HCT116 (cell line): Measurements from ENCODE around the gene CPHXL2.

Experiments used
- EZH2 ChIP-seq: fragments of 200-600 bp; sonication (generic); IDR thresholded peaks from 2 replicates; pipeline ENCODE4 v1.6.1; 2017; ENCODE audit warnings: antibody characterized with exemption, mixed run types
- EZH2phosphoT487 ChIP-seq: fragments of 200-600 bp; IDR thresholded peaks from 2 replicates; pipeline ENCODE4 v1.6.1; 2018; ENCODE audit warnings: antibody characterized with exemption, borderline replicate concordance
- POLR2A ChIP-seq: IDR thresholded peaks from 2 replicates; pipeline ENCODE4 v1.7.0; 2011; ENCODE audit warnings: borderline replicate concordance; ENCODE audit not compliant: insufficient read depth, insufficient read length; ENCODE audit errors: extremely low read depth
- POLR2AphosphoS5 ChIP-seq: IDR thresholded peaks from 2 replicates; pipeline ENCODE4 v1.6.1; 2011; ENCODE audit warnings: mild to moderate bottlenecking, low read depth, low read length, moderate library complexity
- RAD21 ChIP-seq: IDR thresholded peaks from 2 replicates; pipeline ENCODE4 v1.6.1; 2012; ENCODE audit warnings: low read depth, mild to moderate bottlenecking
- TF ChIP-seq, protein P1 (sequence below), 3 experiments: fragments of 200-600 bp in 1 of 3; sonication (generic) in 1 of 3; IDR thresholded peaks in 2 of 3; conservative IDR thresholded peaks in 1 of 3; 2 replicates each; pipeline ENCODE4 v1.5.1; 2012 to 2017; ENCODE audit warnings: low read depth in 2 of 3, low read length in 2 of 3, antibody characterized with exemption in 1 of 3, borderline replicate concordance in 1 of 3, control low read depth in 1 of 3, mild to moderate bottlenecking in 1 of 3, mixed read lengths in 1 of 3, mixed run types in 1 of 3, moderate library complexity in 1 of 3; ENCODE audit not compliant: insufficient read depth in 1 of 3
- TF ChIP-seq, protein P2 (sequence below): IDR thresholded peaks from 2 replicates; pipeline ENCODE4 v1.6.1; 2012; ENCODE audit warnings: low read depth

DNA sequence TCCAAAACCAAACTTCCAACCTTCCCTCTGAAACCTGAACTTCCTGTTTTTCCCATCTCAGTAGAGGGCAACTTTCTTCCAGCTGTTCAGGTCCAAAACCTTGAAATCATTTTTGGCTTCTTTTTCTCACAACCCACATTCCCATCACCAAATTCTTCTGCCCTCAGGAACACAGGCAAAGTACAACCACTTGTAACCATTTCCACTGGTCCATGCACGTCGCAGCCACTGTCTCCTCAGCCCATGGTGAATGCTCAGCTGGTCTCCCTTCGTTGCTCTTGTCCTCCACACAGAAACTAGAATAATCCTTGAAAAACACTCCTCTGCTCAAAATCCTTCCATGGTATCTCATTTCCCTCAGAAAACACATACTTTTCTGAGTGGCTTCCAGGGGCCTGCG is 50.0 kb downstream of the CPHXL2 start:
- TF ChIP-seq, protein P1, sequence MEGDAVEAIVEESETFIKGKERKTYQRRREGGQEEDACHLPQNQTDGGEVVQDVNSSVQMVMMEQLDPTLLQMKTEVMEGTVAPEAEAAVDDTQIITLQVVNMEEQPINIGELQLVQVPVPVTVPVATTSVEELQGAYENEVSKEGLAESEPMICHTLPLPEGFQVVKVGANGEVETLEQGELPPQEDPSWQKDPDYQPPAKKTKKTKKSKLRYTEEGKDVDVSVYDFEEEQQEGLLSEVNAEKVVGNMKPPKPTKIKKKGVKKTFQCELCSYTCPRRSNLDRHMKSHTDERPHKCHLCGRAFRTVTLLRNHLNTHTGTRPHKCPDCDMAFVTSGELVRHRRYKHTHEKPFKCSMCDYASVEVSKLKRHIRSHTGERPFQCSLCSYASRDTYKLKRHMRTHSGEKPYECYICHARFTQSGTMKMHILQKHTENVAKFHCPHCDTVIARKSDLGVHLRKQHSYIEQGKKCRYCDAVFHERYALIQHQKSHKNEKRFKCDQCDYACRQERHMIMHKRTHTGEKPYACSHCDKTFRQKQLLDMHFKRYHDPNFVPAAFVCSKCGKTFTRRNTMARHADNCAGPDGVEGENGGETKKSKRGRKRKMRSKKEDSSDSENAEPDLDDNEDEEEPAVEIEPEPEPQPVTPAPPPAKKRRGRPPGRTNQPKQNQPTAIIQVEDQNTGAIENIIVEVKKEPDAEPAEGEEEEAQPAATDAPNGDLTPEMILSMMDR (IDR thresholded peaks at IDR 0.05 in 2 of 3, conservative IDR thresholded peaks at IDR 0.05 in 1 of 3; ENCODE audit: borderline replicate concordance in 1 of 3, insufficient read depth in 1 of 3, low read depth in 2 of 3, low read length in 2 of 3), result no peak
- TF ChIP-seq POLR2AphosphoS5, result no peak
- no peak for TF ChIP-seq POLR2A
- TF ChIP-seq, protein P2, sequence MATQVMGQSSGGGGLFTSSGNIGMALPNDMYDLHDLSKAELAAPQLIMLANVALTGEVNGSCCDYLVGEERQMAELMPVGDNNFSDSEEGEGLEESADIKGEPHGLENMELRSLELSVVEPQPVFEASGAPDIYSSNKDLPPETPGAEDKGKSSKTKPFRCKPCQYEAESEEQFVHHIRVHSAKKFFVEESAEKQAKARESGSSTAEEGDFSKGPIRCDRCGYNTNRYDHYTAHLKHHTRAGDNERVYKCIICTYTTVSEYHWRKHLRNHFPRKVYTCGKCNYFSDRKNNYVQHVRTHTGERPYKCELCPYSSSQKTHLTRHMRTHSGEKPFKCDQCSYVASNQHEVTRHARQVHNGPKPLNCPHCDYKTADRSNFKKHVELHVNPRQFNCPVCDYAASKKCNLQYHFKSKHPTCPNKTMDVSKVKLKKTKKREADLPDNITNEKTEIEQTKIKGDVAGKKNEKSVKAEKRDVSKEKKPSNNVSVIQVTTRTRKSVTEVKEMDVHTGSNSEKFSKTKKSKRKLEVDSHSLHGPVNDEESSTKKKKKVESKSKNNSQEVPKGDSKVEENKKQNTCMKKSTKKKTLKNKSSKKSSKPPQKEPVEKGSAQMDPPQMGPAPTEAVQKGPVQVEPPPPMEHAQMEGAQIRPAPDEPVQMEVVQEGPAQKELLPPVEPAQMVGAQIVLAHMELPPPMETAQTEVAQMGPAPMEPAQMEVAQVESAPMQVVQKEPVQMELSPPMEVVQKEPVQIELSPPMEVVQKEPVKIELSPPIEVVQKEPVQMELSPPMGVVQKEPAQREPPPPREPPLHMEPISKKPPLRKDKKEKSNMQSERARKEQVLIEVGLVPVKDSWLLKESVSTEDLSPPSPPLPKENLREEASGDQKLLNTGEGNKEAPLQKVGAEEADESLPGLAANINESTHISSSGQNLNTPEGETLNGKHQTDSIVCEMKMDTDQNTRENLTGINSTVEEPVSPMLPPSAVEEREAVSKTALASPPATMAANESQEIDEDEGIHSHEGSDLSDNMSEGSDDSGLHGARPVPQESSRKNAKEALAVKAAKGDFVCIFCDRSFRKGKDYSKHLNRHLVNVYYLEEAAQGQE, result no peak
- TF ChIP-seq RAD21, result no peak
- no peak for TF ChIP-seq EZH2phosphoT487
- no peak for TF ChIP-seq EZH2
